ENCODE data around the gene FAM240A. TPM values are rescaled to one million over a fixed set of nuclear protein-coding genes. Genes with fewer than 3 reads are reported as not detected.
"Not testable (repeated sequence)": the region's sequence is repeated elsewhere in the genome, so short reads cannot be mapped to it uniquely, and the experiment has no call there.

The FAM240A gene
- total RNA-seq, 1 donor from 2014 or later = not detected

- DNase-seq (ENCODE audit: low read depth in 2 of 2) = no peak
Observed at GRCh38 chr3:46586738-46587246, 25.5 kb upstream of the FAM240A start.

- DNase-seq (ENCODE audit: low read depth in 2 of 2) = not testable (repeated sequence)
Observed at GRCh38 chr3:46587268-46587667, 25.1 kb upstream of the FAM240A start.

GRCh38 chr3:46593274-46593862 is 19.0 kb upstream of the FAM240A start:
- no peak for DNase-seq (ENCODE audit: low read depth in 2 of 2)

GRCh38 chr3:46593979-46594378 is 18.3 kb upstream of the FAM240A start:
- no peak for DNase-seq (ENCODE audit: low read depth in 2 of 2)

GRCh38 chr3:46594723-46595122 is 17.6 kb upstream of the FAM240A start:
- no peak for DNase-seq (ENCODE audit: low read depth in 2 of 2)

GRCh38 chr3:46595819-46596314 is 16.5 kb upstream of the FAM240A start:
- DNase-seq (ENCODE audit: low read depth in 2 of 2) = no peak

- no peak for DNase-seq (ENCODE audit: low read depth in 2 of 2)
Observed at GRCh38 chr3:46599590-46599989, 12.7 kb upstream of the FAM240A start.

GRCh38 chr3:46603446-46604046 is 8.8 kb upstream of the FAM240A start:
- DNase-seq (ENCODE audit: low read depth in 2 of 2) = no peak

GRCh38 chr3:46604127-46604526 is 8.2 kb upstream of the FAM240A start:
- no peak for DNase-seq (ENCODE audit: low read depth in 2 of 2)

- DNase-seq (ENCODE audit: low read depth in 2 of 2) = peak in 1 of 2 donors; percentile 8
Observed at GRCh38 chr3:46607603-46608028, 4.7 kb upstream of the FAM240A start.

- DNase-seq (ENCODE audit: low read depth in 2 of 2) = no peak
Observed at GRCh38 chr3:46609212-46609721, 3.1 kb upstream of the FAM240A start.

GRCh38 chr3:46609944-46610722 is 2.2 kb upstream of the FAM240A start:
- DNase-seq (ENCODE audit: low read depth in 2 of 2) = no peak

- DNase-seq (ENCODE audit: low read depth in 2 of 2) = no peak
Observed at GRCh38 chr3:46613313-46614005, 1.1 kb downstream of the FAM240A start.

- no peak for DNase-seq (ENCODE audit: low read depth in 2 of 2)
Observed at GRCh38 chr3:46614431-46614830, 2.1 kb downstream of the FAM240A start.

GRCh38 chr3:46615050-46615775 is 2.9 kb downstream of the FAM240A start:
- no peak for DNase-seq (ENCODE audit: low read depth in 2 of 2)

GRCh38 chr3:46615976-46616375 is 3.7 kb downstream of the FAM240A start:
- DNase-seq (ENCODE audit: low read depth in 2 of 2) = no peak

GRCh38 chr3:46617941-46618340 is 5.6 kb downstream of the FAM240A start:
- DNase-seq (ENCODE audit: low read depth in 2 of 2) = no peak

- no peak for DNase-seq (ENCODE audit: low read depth in 2 of 2)
Observed at GRCh38 chr3:46619845-46620778, 7.8 kb downstream of the FAM240A start.

- no peak for DNase-seq (ENCODE audit: low read depth in 2 of 2)
Observed at GRCh38 chr3:46624533-46624932, 12.2 kb downstream of the FAM240A start.

All from lung microvascular endothelial cell (primary cell).